Retina (tissue), 1 donor: Measurements from ENCODE around the gene MUC5AC.
"Not testable (repeated sequence)": the region's sequence is repeated elsewhere in the genome, so short reads cannot be mapped to it uniquely, and the experiment has no call there.

Experiments
- DNase-seq: peaks from one replicate; pipeline ENCODE4 v3.0.0-alpha.2; 2016

The MUC5AC gene

DNA sequence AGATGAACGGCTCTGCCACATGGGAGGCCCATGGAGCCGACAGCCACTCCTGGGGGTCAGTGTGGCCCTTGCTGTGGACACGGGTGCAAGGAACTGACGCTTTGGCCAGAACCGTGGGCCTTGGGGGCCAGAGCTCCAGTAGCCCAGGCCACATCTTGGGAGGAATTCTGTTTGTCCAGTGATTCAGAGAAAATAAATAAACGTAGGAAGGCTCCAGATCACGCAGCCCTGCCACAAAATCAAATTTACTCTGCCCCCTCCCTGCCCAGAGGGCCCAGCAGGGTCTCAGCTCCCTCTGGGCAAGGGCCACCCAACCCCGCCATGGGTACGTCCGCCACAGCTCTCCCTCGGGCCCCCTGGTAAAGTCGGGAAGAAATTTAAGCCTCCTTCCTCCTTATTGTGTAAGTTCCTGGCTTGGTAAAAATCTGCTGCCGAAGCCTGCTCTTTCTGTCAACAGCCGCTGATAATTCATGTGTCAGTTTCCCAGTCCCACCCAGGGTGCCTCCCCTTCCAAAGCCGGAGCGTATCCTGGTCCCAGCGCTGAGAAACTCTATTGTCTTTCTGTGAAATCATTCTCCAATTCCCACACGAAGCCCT is 6.9 kb upstream of the MUC5AC start:
- DNase-seq = peak; percentile 39

GRCh38 chr11:1151366-1152315 is 6.1 kb upstream of the MUC5AC start:
- no peak for DNase-seq

GRCh38 chr11:1152316-1153104 is 5.2 kb upstream of the MUC5AC start:
- DNase-seq = no peak

GRCh38 chr11:1153105-1153950 is 4.4 kb upstream of the MUC5AC start:
- no peak for DNase-seq

DNA sequence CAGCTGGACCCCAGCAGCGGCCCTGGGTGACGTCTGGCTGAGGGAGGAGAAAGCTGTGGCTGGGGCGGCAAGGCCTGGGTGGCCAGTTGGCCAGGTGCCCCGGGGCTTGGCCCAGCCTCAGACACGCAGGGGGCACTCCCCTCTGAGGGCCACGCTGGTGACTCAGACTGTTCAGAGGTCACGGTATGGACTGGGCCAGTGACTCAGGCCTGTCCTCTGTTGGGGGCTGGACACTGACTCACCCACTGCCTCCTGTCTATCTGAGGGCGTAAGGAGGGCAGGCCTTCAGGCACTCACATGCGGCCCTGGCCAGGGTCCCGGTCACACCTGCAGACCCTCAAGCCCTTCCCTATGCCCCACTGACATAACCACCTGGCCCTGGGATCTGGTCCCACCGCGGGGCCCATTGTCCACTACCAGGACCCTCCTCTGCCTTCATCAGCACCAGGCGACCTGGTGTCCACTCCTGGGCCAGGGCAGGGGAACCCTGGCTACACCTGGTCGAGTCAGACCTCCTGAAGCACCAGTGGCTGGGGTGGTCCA is 3.7 kb upstream of the MUC5AC start:
- DNase-seq = no peak

DNA sequence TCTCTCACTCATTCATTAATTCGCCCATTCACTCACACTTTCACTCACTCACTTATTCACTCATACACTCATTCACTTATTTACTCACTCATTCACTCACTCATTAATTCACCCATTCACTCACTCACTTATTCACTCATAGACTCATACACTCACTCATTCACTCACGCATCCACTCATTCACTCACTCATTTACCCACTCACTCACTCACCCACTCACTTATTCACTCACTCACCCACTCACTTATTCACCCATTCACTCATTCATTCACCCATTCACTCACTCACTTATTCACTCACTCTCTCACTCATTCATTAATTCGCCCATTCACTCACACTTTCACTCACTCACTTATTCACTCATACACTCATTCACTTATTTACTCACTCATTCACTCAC is 3.1 kb upstream of the MUC5AC start:
- DNase-seq = not testable (repeated sequence)

DNA sequence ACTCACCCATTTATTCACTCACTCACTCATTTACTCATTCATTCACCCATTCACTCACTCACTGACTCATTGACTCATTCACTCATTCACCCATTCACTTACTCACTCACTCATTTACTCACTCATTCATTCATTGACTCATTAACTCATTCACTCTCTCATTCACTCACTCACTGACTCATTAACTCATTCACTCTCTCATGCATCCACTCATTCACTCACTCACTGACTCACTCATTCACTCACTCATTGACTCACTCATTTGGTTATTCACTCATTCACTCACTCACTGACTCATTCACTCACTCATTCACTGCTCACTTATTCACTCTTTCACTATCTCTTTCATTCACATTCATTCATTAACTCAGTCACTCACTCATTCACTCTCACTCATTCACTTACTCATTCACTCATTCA is 2.5 kb upstream of the MUC5AC start:
- DNase-seq = no peak

GRCh38 chr11:1156506-1157340 is 1.0 kb upstream of the MUC5AC start:
- no peak for DNase-seq

- DNase-seq = no peak
Observed at GRCh38 chr11:1157341-1157644, 460 bp upstream of the MUC5AC start.

- no peak for DNase-seq
Observed at GRCh38 chr11:1158681-1159487, 1.1 kb downstream of the MUC5AC start.

- DNase-seq = not testable (repeated sequence)
Observed at GRCh38 chr11:1159488-1160220, 1.9 kb downstream of the MUC5AC start.

GRCh38 chr11:1160231-1161101 is 2.7 kb downstream of the MUC5AC start:
- no peak for DNase-seq

GRCh38 chr11:1161410-1162137 is 3.8 kb downstream of the MUC5AC start:
- no peak for DNase-seq

GRCh38 chr11:1162138-1162475 is 4.4 kb downstream of the MUC5AC start:
- no peak for DNase-seq

DNA sequence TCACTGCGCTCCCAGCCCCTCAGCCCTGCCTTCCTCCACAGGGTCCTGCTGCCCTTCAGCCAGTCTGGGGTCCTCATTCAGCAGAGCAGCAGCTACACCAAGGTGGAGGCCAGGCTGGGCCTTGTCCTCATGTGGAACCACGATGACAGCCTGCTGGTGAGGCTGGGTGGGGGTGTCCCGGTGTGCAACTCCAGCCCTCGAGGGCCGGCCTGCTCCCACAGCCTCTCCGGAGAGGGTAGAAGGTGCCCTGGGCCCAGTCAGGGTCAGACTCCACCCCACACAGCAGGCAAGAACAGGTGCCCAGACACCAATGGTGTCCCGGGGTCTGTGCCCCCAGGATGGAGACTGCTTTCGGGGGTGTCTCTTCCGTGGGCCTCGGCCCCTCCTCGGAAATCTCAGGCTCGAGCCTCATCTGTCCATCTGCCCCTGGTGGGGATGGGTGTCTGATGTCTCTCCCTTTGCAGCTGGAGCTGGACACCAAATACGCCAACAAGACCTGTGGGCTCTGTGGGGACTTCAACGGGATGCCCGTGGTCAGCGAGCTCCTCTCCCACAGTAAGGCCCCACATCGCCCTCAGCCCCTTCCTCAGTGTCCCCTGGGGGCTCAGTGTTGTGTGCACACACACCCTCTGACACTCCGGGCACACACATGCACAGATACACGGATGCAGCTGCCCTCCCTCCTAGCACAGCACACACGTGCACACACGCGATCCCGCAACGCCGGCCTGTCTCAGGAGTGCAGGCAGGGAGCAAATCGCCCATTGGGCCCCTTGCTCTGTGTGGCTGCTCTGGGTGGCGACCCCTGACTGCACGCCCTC is 4.9 kb downstream of the MUC5AC start:
- DNase-seq = no peak

DNA sequence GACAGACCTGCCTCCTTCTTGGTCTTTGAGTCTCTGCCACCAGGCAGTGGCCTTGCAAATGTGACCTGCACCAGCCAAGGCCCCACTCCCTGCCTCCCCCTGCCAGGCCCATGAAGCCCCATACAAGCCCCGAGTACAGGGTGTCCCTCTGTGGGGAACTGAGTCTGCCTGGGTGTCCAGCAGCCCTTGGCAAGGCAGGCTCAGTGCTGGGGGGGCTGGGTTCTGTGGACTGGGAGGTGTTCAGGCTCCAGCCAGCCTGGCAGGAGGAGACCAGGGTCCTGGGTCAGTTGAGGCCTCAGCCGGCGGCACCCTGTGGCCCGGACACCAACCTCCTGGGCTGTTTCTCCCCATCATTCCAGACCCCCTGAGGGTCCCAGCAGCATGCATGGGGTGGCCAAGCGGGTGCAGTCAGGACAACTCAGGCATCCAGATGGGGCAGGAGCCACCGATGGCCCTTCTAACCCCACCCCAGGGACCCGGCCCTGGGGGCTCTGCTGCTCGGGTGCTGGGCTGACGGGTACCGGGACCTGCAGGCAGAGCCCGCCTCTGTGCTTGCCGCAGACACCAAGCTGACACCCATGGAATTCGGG is 5.7 kb downstream of the MUC5AC start:
- DNase-seq = no peak
